Measurements from ENCODE around the gene ZNF613. TPM values are rescaled to one million over a fixed set of nuclear protein-coding genes. Genes with fewer than 3 reads are reported as not detected.
A peak's percentile ranks its signal among the peaks of the same experiment; 100 is the strongest.

Gene ZNF613
- total and polyA plus RNA-seq, 2 of the 13 experiments (the other 11 are each of a cell fraction or from before 2014, with no cell fraction given) = 3.6 to 8.3 TPM

GRCh38 chr19:51884713-51885112 lies 42.6 kb upstream of the ZNF613 start:
- Histone ChIP-seq H3K36me3 (replicated peaks in 1 of 2; ENCODE audit: control insufficient read depth in 1 of 2, insufficient read depth in 2 of 2, low read length in 2 of 2) (peaks cover 8 to 10% of the 10 kb centered on the region in 2 experiments; a peak in 4 of 5 replicates), H3K4me3 (replicated peaks in 1 of 3; ENCODE audit: insufficient read depth in 1 of 3, low read depth in 2 of 3, low read length in 3 of 3) (no peak overlapping the region), H3K4me2 (ENCODE audit: low read depth, low read length) (no peak overlapping the region), H3K27ac (ENCODE audit: extremely low read length, insufficient read depth, low read length) (no peak overlapping the region), H3K9ac (ENCODE audit: insufficient read depth, low read depth, low read length) (no peak overlapping the region), H3K79me2 (ENCODE audit: insufficient read depth, low read length) (no peaks in the 10 kb centered on the region), H3K27me3 (ENCODE audit: control insufficient read depth in 1 of 2, insufficient read depth in 2 of 2, low read length in 2 of 2) (no peaks in the 10 kb centered on the region), H2AFZ (ENCODE audit: low read length) (no peak overlapping the region), H3K4me1 (ENCODE audit: insufficient read depth, low read length) (no peaks in the 10 kb centered on the region), H3K9me3 (ENCODE audit: low read length) (peaks cover 57% of the 10 kb centered on the region), H4K20me1 (ENCODE audit: insufficient read depth, low read length) (no peaks in the 10 kb centered on the region)
- no TSS peak for BruUV-seq (replicated peaks)
- POLR2A ChIA-PET = no interaction called here
- ATAC-seq (no peak), FAIRE-seq (no peak), DNase-seq (ENCODE audit: low spot score) (no peak)
- in situ Hi-C loops (cut with HindIII; ENCODE audit: extremely low pct_ligation_motif_present, low pct_unique_long_range_greater_than_20kb) (no loop called here), intact Hi-C loops (cut with micrococcal nuclease; ENCODE audit: unreplicated experiment) (no loop called here)
- CTCF ChIA-PET (ENCODE audit: low intra/inter-chr PET ratio, low total read pairs) = no interaction called here
- no peak for TF ChIP-seq ZNF335 (CRISPR knock-in tag; IDR thresholded peaks at IDR 0.05)
- TF ChIP-seq, protein P1, sequence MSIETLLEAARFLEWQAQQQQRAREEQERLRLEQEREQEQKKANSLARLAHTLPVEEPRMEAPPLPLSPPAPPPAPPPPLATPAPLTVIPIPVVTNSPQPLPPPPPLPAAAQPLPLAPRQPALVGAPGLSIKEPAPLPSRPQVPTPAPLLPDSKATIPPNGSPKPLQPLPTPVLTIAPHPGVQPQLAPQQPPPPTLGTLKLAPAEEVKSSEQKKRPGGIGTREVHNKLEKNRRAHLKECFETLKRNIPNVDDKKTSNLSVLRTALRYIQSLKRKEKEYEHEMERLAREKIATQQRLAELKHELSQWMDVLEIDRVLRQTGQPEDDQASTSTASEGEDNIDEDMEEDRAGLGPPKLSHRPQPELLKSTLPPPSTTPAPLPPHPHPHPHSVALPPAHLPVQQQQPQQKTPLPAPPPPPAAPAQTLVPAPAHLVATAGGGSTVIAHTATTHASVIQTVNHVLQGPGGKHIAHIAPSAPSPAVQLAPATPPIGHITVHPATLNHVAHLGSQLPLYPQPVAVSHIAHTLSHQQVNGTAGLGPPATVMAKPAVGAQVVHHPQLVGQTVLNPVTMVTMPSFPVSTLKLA (IDR thresholded peaks at IDR 0.05) = peak; percentile 63
- TF ChIP-seq ZNF503 (CRISPR knock-in tag; IDR thresholded peaks at IDR 0.05) = no peak
- 100% methylated on average over 2 of the region's 2 CpGs for WGBS (ENCODE audit: low lambda C conversion rate)
